Hematopoietic multipotent progenitor cell treated with erythropoietin and hydrocortisone succinate and interleukin-3 and kit ligand, for 17 days (in vitro differentiated cells): ENCODE data around the gene TMEM233.
A peak's percentile ranks its signal among the peaks of the same experiment; 100 is the strongest.
"Not testable (repeated sequence)": the region's sequence is repeated elsewhere in the genome, so short reads cannot be mapped to it uniquely, and the experiment has no call there.

ENCODE experiments used
- DNase-seq: peaks from one replicate; pipeline ENCODE4 v3.0.0-alpha.2; 2015; ENCODE audit warnings: low spot score

TMEM233 gene

GRCh38 chr12:119658166-119658565 lies 64.6 kb downstream of the TMEM233 start:
- not testable (repeated sequence) for DNase-seq

- peak; percentile 75 for DNase-seq
Measured at GRCh38 chr12:119659289-119659897, 65.8 kb downstream of the TMEM233 start.

DNA sequence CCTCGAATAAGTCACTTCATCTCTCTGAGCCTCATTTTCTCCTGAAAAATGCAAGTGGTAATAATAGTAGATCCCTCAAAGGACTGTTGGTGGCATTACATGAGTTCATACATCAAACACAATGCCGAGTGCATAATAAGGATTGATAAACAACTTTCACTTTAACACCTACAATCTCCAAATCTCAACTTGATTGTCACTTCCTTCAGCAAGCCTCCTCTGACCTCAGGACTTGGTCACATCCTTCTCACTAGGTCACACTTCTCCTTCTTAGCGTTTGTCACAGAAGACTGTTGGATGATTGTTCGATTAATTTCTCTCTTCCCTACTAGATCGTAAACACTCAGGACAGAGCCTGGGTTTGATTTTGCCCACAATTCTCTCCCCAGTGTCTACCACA lies 66.5 kb downstream of the TMEM233 start:
- DNase-seq, result no peak

- no peak for DNase-seq
Measured at GRCh38 chr12:119661882-119662281, 68.3 kb downstream of the TMEM233 start.

GRCh38 chr12:119664642-119665041 lies 71.1 kb downstream of the TMEM233 start:
- no peak for DNase-seq

- peak; percentile 80 for DNase-seq
Measured at GRCh38 chr12:119665164-119665929, 71.8 kb downstream of the TMEM233 start.

DNA sequence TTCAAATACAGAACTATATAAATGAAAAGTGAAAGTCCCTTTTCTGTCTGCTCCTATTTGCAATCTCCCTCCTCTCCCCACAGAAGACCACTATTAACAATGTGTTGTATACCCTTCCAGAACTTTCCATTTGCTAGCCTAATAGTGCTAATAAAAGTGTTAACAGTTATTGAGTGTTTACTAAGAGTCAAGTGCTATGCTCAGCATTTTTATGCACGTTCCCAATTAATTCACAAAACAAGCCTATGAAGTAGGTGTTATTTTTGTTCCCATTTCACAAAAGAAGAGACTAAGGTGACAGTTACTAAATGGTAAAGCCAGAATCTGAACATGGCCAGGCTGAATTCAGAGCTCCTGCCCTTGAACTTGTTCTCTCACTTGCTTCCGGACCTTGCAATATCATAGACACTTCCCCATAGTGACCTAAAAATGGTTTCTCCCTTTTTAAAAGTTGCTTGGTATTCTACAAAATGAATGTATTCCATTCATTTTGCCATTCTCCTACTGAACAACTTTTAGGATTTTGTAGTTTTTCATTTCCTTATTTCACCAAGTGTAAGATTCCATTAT lies 72.7 kb downstream of the TMEM233 start:
- DNase-seq, result peak; percentile 52

DNA sequence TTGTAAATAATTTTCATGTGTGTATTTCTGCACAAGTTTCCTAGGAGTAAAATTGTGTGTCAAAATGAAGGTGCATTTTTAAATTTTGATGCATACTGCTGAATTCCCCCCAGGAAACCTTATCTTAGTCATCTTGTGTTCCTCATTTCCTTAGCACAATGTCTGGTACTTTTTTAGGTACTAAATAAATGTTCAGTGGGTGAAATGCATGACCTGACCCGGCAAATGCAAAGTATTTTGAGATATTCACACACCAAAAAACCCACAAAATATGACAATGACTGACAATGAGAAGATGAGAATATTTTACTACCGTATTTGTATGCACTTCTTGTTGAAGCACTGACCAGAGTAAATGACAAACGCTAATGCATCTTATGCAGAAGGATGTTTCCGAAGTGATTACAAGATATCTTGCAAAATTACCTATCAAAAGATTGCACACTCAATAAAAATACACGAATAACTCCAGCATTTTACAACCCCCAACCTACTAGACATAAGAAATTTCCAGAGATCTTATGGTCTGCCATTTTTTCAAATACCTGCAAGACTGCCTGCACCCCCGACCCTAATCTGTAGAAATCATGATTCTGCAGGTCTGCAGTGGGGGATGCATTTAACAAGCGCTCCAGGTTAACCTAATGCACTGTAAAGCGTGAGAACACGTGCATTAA lies 73.5 kb downstream of the TMEM233 start:
- no peak for DNase-seq

DNA sequence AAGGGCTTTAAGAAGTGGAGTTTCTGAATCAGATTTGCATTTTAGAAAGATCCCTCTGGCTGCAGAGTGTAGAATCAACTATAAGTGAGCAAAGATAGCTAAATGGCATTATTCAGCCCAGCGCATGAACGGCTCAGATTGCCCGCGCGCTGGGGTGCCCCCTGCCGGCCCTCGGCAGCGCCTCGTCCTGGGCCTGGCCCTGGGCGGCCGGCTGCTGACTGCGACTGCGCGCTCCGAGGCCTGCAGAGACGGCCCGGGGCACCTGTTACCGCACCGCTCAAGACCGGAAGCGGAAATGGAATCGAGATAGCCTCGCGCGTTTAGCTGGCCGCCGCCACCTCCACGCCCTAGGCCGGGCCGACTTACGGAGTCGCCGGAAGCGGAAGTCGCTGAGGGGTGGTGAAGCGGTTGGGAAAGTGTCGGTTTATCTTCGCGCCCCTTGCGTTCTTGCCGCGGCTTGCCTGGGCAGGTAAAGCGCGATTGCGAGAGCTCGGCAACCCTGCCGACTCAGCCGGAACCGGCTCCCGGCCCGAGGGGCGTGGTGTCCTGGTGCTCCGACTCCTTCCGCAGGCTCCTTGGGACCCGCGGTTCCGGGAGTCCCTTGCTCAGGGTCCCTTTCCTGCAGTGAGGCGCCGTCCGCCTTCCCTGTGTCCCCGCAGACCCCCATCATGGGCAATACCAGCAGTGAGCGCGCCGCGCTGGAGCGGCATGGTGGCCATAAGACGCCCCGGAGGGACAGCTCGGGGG lies 74.2 kb downstream of the TMEM233 start, which contains the start of gene PRKAB1:
TSS of gene PRKAB1 (plus strand) at position 557 of the 747 bp plus-strand sequence. CDS start at position 669, 112 bp downstream.
- peak; percentile 98 for DNase-seq

- peak; percentile 50 for DNase-seq
Measured at GRCh38 chr12:119668324-119668841, 74.8 kb downstream of the TMEM233 start.

- DNase-seq, result peak; percentile 31
Measured at GRCh38 chr12:119669744-119670472, 76.3 kb downstream of the TMEM233 start.

DNA sequence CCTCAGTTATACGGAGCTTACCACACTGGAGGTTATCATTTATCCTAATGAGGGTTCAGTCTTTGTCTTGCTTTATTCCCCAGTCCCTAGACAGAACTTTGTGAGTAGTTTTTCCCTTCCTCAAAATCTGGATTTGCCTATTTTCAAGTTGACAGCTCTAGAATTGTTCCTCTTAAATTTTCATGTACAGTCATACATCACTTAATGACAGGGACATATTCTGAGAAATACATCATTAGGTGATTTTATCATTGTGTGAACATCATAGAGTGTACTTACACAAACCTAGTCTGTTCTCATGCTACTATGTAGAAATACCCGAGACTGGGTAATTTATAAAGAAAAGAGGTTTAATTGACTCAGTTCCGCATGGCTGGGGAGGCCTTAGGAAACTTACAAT lies 77.5 kb downstream of the TMEM233 start:
- no peak for DNase-seq

- peak; percentile 40 for DNase-seq
Measured at GRCh38 chr12:119672194-119672593, 78.6 kb downstream of the TMEM233 start.

DNA sequence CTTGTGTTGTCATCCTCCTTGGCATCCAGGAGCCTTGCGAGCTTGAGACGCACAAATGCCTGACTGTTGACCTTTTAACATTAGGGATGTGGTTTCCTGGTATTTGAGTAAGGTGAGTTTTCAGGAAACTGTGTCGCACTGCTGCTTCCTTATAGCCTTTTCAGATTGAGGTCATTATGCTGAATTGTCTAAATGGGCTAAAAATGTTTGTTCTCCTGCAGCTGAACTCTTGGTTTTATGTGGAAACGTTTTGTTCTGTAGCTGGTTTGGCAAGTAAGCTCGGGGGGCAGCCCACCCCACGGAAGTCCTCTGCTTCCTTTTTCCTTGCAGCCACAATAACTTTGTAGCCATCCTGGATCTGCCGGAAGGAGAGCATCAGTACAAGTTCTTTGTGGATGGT lies 80.1 kb downstream of the TMEM233 start:
- no peak for DNase-seq

DNA sequence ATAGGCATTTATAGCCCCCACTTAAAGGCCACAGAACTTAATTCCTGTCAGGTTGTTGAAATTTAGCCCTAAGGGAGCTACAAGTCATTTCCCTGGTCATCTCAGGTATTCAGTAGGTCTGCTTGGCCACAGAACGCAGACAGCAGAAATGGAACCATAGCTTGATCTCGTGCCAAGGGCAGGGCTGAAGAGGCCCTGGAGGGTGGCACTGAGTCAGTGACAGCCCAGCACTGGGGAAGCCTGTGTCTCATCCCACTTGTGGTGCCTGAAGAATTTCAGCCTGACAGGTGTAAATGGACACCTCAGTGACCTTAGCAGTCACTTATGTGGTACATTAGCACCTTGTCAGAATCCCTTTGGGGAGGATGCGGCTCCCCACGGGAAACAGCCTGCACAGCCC lies 81.0 kb downstream of the TMEM233 start:
- no peak for DNase-seq

GRCh38 chr12:119676022-119676421 lies 82.4 kb downstream of the TMEM233 start:
- no peak for DNase-seq

DNA sequence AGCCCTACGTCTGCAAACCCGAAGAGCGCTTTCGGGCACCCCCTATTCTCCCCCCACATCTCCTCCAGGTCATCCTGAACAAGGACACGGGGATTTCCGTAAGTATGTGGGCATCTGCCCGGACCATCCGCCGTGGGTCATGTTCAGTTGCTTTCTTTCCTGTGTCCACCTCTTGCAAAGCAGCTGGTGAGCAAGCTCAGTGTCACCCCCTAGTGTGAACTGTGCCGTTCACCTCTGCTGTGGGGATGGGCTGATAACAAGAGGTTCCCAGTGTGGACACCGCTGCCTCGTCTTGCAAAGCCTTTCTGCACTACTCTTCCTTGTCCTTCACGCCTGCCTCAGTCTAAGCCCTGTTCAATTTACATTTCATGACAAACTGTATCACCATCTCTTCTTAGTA lies 83.0 kb downstream of the TMEM233 start:
- DNase-seq, result no peak

DNA sequence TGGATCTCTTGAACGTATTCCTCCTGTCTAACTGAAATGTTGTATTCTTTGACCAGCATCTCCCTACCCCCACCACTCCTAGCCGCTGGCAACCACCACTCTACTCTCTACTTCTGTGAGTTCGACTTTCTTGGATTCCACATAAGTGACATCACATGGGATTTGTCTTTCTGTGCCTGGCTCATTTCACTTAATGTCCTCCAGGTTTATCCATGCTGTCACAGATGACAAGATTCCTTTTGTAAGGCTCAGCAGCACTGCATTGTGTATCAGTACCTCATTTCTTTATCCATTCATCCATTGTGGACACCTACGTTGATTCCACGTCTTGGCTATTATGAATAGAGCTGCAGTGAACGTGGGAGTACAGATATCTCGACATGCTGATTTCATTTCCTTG lies 84.9 kb downstream of the TMEM233 start:
- DNase-seq, result no peak

DNA sequence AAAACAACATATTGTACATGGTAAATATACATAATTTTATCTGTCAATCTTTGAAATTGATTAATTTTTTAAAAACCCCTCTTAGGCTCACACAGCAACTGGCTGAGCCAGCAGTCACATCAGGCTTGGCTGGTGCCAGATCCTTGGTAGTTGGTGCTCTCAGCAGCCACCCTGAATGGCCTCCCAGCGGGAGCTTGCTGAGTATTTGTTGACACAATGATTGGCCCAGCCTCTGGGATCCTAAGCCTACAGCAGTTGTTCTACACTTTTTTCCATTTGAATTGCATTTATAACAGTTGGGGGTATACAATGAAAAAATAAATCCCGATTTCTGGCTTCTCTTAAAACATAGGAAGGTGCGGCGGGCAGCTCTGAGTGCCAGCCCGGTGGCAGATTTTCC lies 85.5 kb downstream of the TMEM233 start:
- DNase-seq, result no peak

DNA sequence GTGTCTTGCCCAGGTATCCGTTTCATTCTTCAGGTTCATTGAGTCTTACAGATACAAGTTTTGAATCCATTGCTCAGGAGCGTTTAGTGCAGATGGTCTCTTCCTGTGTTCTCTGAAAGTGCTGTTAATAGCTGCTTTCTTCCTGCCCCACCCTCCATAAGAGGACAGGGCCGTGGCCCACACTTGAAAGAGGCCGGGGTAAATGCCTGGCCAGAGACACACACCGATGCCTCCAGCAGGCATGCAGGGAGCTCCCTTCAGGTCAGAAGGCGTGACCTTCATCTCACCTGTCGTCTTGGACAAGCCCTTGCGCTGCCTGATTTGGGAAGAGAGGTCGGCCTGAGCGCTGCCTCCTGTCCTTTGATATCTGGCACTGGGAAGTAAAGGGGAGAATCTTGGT lies 85.9 kb downstream of the TMEM233 start:
- no peak for DNase-seq

DNA sequence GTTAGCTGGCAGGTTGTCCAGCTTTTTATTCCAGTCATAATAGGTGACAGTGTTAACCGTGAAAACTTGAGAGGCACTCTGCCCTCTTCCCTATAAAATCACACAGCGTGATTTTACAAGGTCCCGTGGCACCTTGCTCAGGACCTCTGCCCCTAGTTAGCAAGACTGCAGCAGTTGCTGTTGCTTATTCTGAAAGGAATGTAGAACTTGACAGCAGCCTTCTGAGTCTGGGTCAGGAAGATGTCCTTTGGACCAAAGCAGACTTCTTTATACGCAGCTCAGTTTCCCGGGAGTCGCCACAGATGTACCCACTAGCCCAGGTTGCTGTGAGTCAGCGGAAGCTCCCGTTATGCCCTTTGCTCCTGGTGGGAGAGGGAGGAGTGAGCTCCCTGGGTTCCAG lies 87.5 kb downstream of the TMEM233 start:
- DNase-seq, result no peak
